CD1c-positive myeloid dendritic cell (primary cell): Measurements from ENCODE around the gene TRMT2A.
A peak's percentile ranks its signal among the peaks of the same experiment; 100 is the strongest.

ENCODE experiments used
- DNase-seq: peaks from one replicate; pipeline ENCODE4 v3.0.0-alpha.2; 2016; ENCODE audit errors: extremely low spot score

TRMT2A gene

DNA sequence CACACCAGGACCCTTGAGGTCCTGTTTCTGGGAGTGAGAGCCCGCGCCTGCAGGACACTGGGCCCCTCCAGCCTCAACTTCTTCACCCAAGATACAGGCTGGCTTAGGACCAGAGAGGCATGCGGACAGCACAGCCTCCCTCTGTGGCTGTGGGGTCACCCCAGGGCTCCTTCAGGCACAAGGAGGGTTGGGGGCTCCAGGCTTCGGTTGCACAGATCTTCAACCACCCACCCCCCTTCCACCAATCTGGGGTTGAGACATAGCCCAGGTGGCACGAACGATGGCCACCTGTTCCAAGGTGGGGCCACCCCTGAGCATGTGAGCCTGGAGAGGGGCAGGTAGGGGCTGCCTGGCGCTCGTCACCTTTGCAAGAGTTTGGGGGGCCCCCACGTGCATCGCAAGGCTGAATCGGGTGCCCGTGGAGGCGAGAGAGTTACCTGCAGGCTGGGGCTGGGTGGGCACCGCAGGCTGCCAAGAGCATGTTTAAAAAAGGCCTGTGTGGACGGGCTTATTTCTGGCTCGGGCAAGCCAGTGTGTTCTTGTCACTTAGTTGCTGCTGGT is 15.7 kb upstream of the TRMT2A start:
- no peak for DNase-seq

DNA sequence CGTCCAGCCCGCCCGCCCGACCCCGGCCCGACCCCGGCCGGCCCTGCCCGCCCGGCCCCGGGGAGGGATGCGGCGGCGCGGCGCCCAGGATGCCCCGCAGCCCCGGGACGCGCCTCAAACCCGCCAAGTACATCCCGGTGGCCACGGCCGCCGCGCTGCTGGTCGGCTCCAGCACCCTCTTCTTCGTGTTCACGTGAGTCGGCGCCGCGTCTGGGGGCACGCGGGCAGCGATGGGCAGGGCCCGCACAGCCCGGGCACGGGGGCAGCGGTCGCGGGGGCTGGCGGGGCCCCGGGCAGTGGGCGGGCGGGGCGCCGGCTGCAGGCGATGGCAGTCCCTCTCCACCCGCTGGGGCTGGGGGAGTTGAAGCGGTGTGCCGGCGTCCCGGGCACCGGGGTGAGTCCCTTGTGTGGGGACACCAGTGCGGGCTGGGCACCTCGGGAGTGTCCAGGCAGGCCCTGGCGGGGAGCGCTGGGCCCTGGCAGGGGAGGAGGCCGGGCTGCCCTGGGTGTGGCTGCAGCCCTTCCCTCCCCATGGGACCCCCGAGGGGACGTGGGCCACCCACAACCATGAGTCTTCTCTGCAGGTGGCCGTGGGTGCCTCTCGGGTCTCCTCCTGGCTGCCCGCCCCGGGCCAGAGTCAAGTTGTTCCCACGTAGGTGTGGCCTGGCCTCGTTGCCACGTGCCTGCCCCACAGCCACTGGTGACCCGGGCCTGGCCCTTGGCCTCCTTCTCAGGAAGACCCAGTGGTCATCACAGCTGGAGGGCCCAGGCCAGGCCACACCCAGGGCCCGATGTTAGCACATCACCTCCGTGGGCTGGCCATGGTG is 15.0 kb upstream of the TRMT2A start:
- DNase-seq: peak; percentile 55

DNA sequence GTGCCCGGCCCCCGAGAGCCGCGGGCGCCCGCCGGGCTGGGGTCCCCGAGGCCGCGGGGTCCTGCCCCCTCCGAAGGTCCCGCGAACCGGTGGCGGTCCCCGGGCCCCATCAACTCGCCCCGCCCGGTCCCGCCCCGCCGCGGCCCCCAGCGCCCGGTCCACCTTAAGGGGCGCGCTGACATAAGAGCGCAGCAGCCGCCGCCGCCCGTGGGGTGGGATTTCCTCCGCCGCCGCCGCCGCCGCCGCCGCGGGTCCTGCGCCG is 14.5 kb upstream of the TRMT2A start, which contains the start of gene ZDHHC8:
ZDHHC8 (plus strand) TSS at position 208 of the 262 bp plus-strand sequence. CDS start 144 bp downstream, outside the sequence.
- DNase-seq: peak; percentile 45

DNA sequence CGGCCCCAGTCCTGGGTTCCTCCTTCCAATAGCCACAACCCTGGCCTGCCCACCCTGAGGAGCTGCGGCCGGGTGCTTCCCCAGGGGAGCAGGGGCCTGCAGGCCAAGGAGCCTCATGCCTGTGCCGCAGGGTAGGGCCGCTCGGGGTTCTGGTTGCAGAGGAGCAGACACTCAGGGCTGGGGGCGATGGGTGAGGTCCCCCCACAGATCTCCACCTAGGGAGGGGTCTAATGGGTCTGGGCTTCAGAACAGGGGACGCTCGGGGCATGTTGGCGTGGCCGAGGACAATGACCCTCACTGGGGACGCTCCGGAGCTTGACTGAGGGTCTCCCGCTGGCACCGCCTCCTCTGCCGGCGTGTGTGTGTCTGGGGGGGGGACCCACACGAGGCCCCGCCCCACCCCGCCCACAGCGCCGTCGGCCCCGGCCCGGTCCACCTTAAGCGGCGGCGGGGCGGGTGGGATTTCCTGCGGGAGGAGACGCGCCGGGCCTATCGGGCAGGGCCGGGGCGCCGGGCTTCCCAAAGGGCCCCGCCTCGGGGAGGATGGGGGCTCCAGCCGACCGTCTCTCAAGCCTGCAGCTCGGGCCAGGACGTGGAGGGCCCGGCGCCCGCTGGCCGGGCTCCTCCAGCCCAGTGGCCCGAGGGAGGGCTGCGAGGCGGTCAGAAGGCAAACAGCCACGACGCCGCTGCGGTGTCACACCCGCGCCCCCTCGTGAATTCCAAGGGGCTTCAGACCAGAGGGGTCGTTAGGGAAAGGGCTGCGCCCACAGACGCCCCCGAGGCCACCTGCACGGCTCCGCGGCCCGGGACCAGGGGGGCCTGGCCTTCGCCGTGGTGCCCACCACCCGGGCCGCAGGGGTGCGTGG is 13.9 kb upstream of the TRMT2A start:
- peak; percentile 77 for DNase-seq

DNA sequence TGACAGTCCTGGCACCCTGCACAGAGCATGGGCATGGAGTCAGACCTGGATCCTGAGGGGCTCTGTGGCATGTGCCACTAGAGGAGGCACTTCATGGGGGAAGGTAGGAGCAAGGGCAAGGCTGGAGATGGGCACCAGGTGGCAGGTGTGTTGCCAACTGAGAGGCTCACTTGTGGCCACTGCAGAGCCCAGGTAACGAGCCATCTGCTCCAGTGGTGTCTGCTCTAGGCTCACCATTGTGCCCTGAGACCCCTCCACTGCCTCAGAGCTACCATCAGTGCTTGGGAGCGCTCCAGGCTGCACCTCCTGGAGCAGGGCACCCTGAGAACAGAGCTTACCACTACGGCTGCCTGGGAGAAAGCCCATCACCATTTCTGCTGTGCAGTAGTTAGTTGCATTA is 13.3 kb upstream of the TRMT2A start:
- DNase-seq: no peak

DNA sequence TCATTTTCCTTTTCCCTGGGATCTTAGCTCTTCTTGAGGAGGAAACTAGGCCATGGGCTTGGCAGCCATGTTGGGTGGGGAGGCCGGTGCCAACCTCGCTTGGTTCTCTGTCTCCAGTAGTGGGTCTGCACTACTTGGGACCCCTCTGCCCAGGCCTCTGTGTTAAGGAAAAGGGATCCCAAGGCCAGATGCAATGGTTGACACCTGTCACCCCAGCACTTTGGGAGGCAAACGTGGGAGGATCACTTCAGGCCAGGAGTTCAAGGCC is 12.7 kb upstream of the TRMT2A start:
- no peak for DNase-seq

DNA sequence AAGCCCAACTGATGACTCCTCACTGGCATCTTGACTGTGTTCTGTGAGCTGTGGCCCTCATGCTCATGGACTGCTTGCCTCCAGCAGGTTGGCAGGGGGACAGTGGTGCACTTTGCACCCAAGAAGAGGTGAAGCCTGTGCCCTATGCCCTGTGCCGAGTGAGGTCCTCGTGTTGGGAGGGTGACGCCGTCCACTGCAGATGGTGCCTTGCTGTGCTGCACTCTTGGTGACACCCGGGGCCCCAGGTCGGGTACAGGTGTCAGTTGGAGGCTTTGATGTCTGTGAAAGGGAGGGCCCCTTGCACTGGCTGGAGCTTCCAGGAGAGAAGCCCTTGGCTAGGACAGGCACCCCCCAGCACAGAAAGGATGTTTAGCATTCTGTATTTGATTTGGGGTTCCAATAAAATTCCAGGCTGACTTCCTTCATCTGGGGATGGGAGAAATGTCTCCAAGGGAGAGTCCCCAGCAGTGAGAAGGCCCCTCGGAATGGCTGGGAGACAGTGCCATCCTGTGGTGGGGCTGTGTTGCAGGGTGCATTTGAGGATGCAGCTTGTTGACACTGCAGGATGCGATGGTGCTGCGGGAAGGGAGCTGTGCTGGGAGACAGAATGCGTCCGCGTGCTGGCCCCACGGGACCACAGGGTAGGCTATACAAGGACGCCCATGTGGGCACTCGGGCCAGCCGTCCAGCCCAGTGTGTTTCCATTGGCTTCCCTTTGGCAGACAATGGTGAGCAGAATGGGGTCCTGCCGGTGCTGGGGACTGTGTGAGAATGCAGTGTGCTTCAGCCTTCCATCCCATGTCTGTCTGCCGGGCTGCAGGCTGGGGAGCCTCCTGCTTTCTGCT is 12.1 kb upstream of the TRMT2A start:
- DNase-seq: peak; percentile 20

DNA sequence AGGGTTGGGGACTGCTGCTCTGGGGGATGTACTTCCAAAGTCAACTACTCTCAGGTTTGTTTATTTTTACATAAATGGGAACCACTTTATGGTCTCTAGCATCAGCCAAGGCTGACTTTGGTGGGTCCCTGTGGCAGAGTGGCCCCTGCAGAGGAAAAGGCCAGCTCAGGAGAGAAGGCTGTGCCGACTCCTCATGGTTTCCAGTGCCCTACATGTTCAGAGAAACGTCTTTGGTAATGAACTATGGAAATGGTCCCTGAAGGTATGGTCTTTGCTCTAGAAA is 11.5 kb upstream of the TRMT2A start:
- DNase-seq: no peak

DNA sequence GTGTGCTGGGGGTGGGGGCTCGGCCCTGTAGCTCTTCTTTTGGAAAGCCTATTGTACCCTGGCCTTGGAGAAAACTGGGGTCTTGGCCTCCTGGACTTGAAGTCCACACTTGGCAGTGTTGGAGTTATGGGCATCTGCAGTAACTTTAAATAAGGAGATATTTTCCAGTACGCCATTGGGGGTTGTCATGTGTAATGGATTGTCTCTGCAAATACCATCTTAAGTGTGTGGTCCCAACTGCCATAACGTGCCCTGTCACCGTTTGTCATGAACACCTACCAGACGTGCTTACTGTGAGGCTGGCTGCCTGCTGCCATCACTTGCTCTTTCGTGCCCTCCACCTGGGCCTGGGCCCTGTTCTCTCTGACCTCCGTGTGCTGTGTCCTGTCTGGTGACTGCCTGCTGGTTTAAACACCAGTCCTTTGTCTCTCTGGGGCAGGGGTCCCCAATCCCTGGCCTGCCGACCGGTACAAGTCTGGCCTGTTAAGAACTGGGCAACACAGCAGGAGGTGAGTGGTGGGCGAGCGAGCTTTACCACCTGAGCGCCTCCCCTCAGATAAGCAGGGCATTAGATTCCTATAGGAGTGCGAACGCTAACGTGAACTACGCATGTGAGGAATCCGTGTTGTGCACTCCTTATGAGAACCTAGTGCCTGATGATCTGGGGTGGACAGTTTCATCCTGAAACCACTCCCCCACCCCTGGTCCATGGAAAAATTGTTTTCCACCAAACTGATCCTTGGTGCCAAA is 11.0 kb upstream of the TRMT2A start:
- DNase-seq: no peak

DNA sequence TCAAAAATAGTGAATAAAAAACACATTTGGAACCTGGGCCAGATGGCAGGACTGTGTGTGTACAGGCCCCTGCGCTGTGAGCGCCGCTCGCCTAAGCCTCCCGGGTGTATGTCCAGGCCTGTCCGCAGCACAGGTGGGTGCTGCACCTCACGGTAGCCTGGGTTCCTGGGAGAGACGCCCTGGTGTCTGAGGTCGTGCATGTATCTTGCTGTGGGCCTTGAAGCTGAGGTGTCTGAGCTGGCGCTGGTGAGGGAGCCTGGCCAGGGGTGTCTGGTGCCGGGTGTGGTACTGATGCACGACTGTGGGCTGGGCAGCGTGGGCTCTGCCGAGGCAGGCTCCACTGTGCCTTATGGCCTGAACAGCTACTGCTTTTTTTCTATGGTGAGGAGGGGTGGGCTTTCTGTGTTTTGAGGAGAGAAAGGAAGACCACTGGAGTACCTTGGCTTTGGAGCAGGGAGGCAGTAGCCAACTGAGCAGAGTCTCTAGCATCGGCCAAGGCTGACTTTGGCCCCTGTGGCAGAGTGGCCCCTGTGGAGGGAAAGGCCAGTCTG is 10.4 kb upstream of the TRMT2A start:
- DNase-seq: no peak

DNA sequence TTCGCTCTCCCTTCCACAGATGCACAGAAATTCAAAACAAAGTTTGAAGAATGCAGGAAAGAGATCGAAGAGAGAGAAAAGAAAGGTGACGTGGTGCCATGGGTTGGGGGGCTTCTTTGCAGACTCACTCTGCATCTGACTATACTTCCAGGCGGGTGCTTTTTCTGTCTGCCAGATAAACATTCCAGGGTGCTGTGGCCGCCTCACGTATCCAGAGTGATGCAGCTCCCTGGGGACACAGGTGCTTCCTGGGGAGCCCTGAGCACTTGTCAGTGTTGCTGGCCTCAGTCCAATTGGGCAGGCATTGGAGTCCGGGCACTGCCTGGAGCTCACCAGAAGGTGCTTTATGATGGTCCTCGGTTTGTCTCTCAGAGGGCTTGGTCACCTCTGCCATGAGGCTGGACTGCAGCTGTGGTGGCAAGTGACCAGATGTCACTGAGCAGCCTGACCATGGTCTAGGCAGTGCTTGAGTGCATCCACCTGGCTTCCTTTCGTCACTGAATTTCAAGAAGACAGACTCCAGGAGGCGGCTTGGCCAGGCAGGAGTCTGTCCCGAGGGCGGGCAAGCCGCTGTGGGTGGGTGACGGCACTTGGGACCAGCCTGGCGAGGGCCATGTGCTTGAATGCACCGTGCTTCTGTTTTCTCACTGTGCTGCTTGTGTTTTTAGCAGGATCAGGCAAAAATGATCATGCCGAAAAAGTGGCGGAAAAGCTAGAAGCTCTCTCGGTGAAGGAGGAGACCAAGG is 9.4 kb upstream of the TRMT2A start:
- no peak for DNase-seq

DNA sequence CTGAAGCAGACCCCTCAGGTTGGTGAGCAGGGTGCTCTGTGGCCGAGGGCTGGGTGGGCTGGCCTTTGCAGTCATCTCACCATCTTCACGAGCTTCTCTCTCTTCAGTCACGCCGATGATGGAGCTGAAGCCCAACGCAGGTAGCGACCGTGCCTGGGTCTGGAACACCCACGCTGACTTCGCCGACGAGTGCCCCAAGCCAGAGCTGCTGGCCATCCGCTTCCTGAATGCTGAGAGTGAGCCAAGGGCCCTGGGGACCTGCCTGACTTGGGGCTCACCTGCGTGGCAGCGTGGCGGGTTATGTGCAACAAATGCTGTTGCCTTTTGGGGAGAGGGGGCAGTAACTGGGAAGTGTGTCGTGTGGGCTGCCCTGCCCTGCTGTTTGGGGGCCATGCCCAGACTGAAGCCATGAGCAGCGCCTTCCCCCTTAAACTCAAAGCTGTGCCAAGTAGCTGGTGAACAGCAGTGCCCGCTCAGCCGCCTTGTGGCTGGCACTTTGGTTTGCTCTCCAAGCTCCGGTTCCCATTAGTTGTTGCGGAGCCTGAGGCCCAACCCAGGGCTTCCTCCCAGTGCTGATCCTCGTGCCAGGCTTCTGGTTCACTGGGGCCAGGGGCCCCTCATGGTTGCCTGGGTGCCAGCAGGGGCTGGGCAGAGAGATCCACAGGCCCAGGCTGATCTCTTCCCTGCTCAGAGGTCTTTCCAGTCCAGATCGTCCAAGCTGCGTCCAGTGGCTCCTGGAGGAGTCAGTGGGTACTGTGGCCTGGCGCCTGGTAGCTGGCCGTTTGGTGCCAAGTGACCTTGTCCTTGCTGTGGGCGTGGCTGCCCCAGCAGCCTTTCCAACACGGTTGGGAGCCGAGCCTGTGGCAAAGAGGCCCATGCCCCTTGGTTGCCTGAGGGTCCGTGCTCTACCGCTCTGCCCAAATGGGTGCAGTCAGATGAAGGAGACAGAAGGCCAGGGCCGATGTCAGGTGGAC is 8.5 kb upstream of the TRMT2A start:
- no peak for DNase-seq

DNA sequence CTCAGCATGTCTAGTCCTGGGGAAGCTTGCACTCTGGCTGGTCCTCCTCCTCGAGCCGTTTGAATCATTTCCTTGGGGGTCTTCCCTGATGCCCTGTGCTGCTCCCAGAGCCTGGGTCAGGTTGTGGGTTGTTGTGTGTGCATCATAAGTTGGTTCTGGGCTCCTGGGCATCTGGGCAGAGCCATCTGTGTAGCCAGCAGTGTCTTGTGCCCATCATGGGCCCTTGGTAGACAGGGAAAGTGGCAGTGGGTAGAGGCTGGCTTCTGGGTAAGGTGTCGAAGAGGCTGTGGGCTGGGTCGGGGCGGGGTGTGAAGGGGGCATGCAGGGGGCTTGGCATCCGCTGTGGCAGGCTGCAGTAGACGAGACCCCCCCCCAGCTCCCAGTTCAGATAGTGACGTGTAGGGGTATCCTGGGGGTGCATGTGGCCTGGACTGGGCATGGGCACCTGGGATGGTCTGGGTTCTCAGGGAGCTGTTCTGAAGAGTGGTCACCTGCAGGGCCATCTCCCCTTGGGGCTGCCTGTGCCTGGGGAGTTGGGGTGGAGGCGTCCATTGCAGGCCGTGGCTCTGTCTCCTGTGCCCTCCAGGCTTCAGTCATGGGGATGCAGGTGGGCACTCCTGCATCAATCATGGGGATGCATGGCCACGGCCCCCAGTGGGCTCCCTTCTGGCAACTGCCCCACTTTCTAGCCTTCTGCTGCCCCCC is 7.2 kb upstream of the TRMT2A start:
- DNase-seq: no peak

DNA sequence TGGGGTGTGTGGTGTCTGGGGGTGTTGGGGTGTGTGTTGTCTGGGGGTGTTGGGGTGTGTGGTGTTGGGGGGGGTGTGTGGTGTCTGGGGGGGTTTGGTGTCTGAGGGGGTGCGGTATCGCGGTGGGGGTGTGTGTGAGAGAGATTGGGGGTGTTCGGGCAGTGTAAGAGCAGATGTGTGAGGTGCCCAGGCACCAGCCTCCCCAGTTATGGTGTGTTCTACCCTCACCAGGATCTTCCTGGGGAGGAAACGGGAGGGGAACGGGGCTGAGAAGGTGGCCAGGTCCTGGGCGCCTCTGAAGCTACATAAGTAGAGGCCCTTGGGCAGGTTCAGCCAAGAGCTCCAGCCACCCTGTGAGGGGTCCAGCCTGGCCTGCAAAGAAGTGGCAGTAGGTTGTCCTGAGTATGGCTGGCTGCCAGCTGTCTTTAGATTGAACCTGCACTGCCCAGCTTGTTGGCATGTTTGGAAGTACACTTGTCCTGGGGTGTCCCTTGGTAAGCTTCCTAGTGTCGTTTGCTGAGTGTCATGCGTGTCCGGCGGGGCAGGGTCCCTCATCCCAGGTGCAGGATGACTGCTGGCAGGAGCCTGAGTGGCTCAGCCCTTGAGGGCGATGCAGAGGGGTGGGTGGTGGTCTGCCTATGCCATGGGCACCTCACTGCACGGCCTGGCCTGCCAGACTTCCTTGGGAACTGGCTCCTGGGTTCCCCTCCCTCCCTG is 6.5 kb upstream of the TRMT2A start:
- no peak for DNase-seq

DNA sequence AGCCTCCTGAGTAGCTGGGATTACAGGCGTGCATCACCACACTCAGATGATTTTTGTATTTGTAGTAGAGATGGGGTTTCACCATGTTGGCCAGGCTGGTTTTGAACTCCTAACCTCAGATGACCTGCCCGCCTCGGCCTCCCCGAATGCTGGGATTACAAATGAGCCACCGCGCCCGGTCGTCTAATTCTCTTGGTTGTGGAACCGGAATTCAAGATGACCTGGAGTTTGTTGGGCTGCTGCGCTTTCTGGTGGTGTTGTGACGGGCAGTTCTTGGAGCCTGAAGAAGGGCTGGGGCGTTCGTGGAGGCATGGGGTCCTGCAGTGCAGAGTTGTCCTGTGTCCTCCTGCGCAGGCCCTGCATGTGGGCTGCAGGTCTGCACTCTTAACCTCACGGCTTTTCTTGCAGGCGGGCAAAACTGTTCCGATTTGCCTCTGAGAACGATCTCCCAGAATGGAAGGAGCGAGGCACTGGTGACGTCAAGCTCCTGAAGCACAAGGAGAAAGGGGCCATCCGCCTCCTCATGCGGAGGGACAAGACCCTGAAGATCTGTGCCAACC is 4.9 kb upstream of the TRMT2A start:
- no peak for DNase-seq

DNA sequence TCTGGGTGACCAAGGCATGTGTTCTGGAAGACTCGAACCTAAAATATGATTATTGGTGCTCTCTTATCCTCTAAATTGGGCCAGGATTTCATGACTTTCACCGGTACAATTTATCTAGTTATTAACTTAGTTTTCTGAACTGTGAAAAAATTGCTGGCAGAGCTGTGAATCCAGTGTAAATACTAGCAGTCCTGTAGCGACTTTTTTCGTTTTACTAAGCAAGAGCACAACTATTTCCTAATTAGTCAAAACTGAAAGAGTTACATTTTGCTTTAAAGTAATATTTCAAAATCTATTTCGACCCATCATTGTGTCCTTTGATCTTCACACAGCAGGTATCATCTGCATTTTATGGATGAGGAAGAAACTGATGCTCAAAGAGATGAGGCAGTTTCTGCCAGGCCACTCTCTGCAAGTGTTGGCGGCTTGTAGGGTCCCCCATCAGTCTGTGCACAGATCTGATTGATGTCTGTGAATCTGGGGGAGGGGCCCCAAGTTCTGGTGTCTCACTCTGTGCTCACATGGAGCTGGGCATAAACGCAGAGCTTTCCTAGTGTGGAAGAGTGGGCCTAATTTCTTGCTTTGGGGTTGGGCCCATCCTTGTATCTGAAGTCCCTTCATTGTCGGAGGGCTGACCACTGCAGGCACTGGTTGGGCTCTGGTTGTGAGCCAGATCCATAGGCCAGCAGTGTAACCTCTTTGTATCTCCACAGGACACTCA is 1.4 kb upstream of the TRMT2A start:
- DNase-seq: no peak

DNA sequence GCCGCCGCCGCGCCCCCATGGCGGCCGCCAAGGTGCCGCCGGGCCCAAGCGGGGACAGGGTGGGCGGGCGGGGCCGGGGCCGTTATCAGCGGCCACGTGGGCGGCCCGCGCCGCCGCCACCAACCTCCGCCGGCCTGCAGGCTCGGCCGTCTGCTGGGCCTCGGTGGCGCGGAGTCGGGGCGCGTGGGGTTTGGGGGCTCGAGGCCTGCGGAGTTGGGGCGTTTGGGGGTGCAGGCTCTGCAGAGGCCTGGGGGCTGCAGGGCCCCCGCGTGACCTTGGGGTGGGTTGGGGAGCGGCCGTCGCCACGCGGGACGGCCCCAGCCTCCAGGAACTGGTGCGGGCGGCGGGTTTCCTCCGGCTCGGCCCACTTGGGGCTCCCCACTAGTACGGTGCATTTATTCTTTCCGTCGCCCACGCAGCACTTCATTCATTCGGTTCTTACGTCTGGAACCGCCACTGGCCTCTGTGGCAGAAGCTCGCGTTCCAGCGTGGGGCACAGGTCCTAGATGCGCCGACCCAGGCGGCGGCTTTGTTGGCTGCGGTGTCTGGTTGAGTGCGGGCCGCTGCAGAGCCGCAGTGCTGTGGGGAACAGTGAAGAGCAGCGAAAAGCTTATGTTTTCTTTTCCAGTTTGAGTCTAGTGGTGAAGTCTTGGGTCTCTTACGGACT is 740 bp upstream of the TRMT2A start:
- DNase-seq: peak; percentile 58
